ENCODE measurements around the gene PLD4. TPM values are rescaled to one million over a fixed set of nuclear protein-coding genes. Genes with fewer than 3 reads are reported as not detected.
"Not testable (repeated sequence)": the region's sequence is repeated elsewhere in the genome, so short reads cannot be mapped to it uniquely, and the experiment has no call there.

The PLD4 gene
- total and polyA plus RNA-seq, 9 of the 15 experiments (the other 6 are each of a cell fraction or from before 2014, with no cell fraction given), result 0.18 to 0.24 TPM; not detected in 7

DNA sequence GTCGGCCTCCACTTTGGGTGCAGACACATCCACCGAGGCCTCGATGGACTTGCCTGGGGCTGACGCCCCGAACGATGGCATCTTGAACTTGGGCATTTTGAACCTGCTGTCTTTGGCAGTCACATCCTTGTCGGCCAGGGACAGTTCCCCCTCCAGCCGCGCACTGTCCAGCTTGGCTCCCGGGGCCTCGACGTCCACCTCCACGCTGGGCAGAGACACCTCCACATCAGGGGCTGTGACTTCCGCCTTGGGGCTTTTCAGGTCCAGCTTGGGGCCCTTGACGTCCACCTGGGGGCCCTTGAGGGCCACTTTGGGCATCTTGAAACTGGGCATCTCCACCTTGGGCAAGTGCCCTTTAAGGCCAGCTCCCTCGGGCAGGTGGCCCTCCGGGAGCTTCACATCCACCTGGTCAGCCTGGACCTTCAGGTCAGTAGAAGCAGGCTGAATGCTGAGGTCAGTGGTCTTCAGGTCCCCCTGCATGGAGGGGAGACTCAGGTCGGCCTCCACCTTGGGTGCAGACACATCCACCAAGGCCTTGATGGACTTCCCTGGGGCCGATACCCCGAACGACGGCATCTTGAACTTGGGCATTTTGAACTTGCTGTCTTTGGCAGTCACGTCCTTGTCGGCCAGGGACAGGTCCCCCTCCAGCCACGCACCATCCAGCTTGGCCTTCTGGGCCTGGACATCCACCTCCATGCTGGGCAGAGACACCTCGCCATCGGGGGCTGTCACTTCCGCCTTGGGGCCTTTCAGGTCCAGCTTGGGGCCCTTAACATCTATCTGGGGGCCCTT, 27.4 kb downstream of the PLD4 start:
- H3K4me1 ChIP-seq (replicated peaks in 1 of 2; ENCODE audit: control insufficient read depth in 2 of 2, insufficient read depth in 2 of 2, low read length in 2 of 2); H3K9ac ChIP-seq (ENCODE audit: insufficient read depth in 1 of 2, low read depth in 2 of 2, low read length in 2 of 2); DNase-seq (ENCODE audit: extremely low read depth in 1 of 4, low spot score in 3 of 4); H3K9me1 ChIP-seq (ENCODE audit: control insufficient read depth, insufficient read depth, low read length); H3K9me3 ChIP-seq (replicated peaks; ENCODE audit: control insufficient read depth, insufficient read depth, low read depth, low read length); in situ Hi-C loops (cut with MboI); POLR2A ChIA-PET; BruUV-seq (replicated peaks); intact Hi-C loops (cut with micrococcal nuclease); H3K27ac ChIP-seq (ENCODE audit: extremely low read depth, low read depth, low read length); H3K4me3 ChIP-seq; H3K79me2 ChIP-seq (ENCODE audit: control insufficient read depth, insufficient read depth, low read length); CTCF ChIA-PET (ENCODE audit: low intra/inter-chr PET ratio); H3K36me3 ChIP-seq (ENCODE audit: control insufficient read depth, insufficient read depth, low read length); ATAC-seq; H3K4me2 ChIP-seq (ENCODE audit: insufficient read depth, low read length); H4K20me1 ChIP-seq (replicated peaks; ENCODE audit: control insufficient read depth, insufficient read depth, low read length); H2AFZ ChIP-seq (ENCODE audit: low read depth, low read length); FAIRE-seq: not testable (repeated sequence)
- H3K27me3 ChIP-seq (ENCODE audit: control insufficient read depth in 2 of 2, insufficient read depth in 2 of 2, low read length in 2 of 2), result peaks cover 11 to 64% of the 10 kb centered on the region in 2 experiments; a peak in 4 of 5 replicates
- WGBS (ENCODE audit: insufficient coverage, low coverage, missing lambda C conversion rate), result under 1% methylated on average over 18 of the region's 28 CpGs

DNA sequence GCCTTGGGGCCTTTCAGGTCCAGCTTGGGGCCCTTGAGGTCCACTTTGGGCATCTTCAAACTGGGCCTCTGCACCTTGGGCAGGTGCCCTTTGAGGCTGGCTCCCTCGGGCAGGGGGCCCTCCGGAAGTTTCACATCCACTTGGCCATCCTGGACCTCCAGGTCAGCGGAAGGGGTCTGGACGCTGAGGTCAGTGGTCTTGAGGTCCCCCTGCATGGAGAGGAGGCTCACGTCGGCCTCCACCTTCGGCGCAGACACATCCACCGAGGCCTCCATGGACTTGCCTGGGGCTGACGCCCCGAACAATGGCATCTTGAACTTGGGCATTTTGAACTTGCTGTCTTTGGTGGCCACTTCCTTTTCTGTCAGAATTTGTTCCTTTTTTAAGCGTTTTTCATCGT, 28.4 kb downstream of the PLD4 start:
- no peak for FAIRE-seq
- in situ Hi-C loops (cut with MboI), result no loop called here
- Histone ChIP-seq H3K9me1 (ENCODE audit: control insufficient read depth, insufficient read depth, low read length) (no peaks in the 10 kb centered on the region), H3K9me3 (replicated peaks; ENCODE audit: control insufficient read depth, insufficient read depth, low read depth, low read length) (no peaks in the 10 kb centered on the region), H3K79me2 (ENCODE audit: control insufficient read depth, insufficient read depth, low read length) (no peaks in the 10 kb centered on the region), H3K27ac (ENCODE audit: extremely low read depth, low read depth, low read length) (no peak overlapping the region), H3K4me1 (replicated peaks in 1 of 2; ENCODE audit: control insufficient read depth in 2 of 2, insufficient read depth in 2 of 2, low read length in 2 of 2) (peaks cover 0 to 4% of the 10 kb centered on the region in 2 experiments; a peak in 1 of 5 replicates), H4K20me1 (replicated peaks; ENCODE audit: control insufficient read depth, insufficient read depth, low read length) (no peaks in the 10 kb centered on the region), H3K27me3 (ENCODE audit: control insufficient read depth in 2 of 2, insufficient read depth in 2 of 2, low read length in 2 of 2) (peaks cover 12 to 63% of the 10 kb centered on the region in 2 experiments; a peak in 4 of 5 replicates), H3K9ac (ENCODE audit: insufficient read depth in 1 of 2, low read depth in 2 of 2, low read length in 2 of 2) (no peak overlapping the region), H3K4me2 (ENCODE audit: insufficient read depth, low read length) (no peak overlapping the region), H2AFZ (ENCODE audit: low read depth, low read length) (no peak overlapping the region), H3K4me3 (no peak overlapping the region), H3K36me3 (ENCODE audit: control insufficient read depth, insufficient read depth, low read length) (no peaks in the 10 kb centered on the region)
- CTCF ChIA-PET (ENCODE audit: low intra/inter-chr PET ratio), result no interaction called here
- ATAC-seq, result no peak
- no peak for DNase-seq (ENCODE audit: extremely low read depth in 1 of 4, low spot score in 3 of 4)
- POLR2A ChIA-PET, result no interaction called here
- no TSS peak for BruUV-seq (replicated peaks)
- WGBS (ENCODE audit: insufficient coverage, low coverage, missing lambda C conversion rate), result 2% methylated on average over 8 of the region's 13 CpGs
- intact Hi-C loops (cut with micrococcal nuclease), result no loop called here
- no peak for TF ChIP-seq C11orf30 (IDR thresholded peaks at IDR 0.05; ENCODE audit: low read depth)
- no peak for TF ChIP-seq CBX3 (IDR thresholded peaks at IDR 0.05; ENCODE audit: borderline replicate concordance in 1 of 2, low read length in 2 of 2)
- no peak for TF ChIP-seq ZNF644 (tag; IDR thresholded peaks at IDR 0.05; ENCODE audit: low read depth)
- TF ChIP-seq, protein P1, sequence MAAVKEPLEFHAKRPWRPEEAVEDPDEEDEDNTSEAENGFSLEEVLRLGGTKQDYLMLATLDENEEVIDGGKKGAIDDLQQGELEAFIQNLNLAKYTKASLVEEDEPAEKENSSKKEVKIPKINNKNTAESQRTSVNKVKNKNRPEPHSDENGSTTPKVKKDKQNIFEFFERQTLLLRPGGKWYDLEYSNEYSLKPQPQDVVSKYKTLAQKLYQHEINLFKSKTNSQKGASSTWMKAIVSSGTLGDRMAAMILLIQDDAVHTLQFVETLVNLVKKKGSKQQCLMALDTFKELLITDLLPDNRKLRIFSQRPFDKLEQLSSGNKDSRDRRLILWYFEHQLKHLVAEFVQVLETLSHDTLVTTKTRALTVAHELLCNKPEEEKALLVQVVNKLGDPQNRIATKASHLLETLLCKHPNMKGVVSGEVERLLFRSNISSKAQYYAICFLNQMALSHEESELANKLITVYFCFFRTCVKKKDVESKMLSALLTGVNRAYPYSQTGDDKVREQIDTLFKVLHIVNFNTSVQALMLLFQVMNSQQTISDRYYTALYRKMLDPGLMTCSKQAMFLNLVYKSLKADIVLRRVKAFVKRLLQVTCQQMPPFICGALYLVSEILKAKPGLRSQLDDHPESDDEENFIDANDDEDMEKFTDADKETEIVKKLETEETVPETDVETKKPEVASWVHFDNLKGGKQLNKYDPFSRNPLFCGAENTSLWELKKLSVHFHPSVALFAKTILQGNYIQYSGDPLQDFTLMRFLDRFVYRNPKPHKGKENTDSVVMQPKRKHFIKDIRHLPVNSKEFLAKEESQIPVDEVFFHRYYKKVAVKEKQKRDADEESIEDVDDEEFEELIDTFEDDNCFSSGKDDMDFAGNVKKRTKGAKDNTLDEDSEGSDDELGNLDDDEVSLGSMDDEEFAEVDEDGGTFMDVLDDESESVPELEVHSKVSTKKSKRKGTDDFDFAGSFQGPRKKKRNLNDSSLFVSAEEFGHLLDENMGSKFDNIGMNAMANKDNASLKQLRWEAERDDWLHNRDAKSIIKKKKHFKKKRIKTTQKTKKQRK (IDR thresholded peaks at IDR 0.05; ENCODE audit: borderline replicate concordance, low read depth, low read length), result no peak
- no peak for TF ChIP-seq SUPT5H (IDR thresholded peaks at IDR 0.05)
- TF ChIP-seq KDM4B (IDR thresholded peaks at IDR 0.05; ENCODE audit: borderline replicate concordance in 2 of 2, low read depth in 1 of 2), result no peak
- no peak for TF ChIP-seq CREM (IDR thresholded peaks at IDR 0.05; ENCODE audit: low read depth)
- TF ChIP-seq, protein P2, sequence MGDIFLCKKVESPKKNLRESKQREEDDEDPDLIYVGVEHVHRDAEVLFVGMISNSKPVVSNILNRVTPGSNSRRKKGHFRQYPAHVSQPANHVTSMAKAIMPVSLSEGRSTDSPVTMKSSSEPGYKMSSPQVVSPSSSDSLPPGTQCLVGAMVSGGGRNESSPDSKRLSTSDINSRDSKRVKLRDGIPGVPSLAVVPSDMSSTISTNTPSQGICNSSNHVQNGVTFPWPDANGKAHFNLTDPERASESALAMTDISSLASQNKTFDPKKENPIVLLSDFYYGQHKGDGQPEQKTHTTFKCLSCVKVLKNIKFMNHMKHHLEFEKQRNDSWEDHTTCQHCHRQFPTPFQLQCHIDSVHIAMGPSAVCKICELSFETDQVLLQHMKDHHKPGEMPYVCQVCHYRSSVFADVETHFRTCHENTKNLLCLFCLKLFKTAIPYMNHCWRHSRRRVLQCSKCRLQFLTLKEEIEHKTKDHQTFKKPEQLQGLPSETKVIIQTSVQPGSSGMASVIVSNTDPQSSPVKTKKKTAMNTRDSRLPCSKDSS (IDR thresholded peaks at IDR 0.05; ENCODE audit: low read depth, partially characterized antibody), result no peak
- no peak for TF ChIP-seq MAFK (IDR thresholded peaks at IDR 0.05; ENCODE audit: low read length)
- TF ChIP-seq SRSF1 (IDR thresholded peaks at IDR 0.05; ENCODE audit: low read depth, low read length), result no peak
